GM12878 (cell line): ENCODE measurements around the gene PDCD1LG2. TPM values are rescaled to one million over a fixed set of nuclear protein-coding genes. Genes with fewer than 3 reads are reported as not detected.

Experiments used
- ATF7 ChIP-seq: fragments of 450-650 bp; IDR thresholded peaks from 2 replicates; pipeline ENCODE4 v1.6.1; 2016; ENCODE audit warnings: low read depth, mild to moderate bottlenecking
- CHD2 ChIP-seq: IDR thresholded peaks from 2 replicates; pipeline ENCODE4 v1.6.1; 2011; ENCODE audit warnings: low read depth, low read length, improper control_type of control experiment, borderline replicate concordance
- EP300 ChIP-seq, 2 experiments: fragments of 150-350 bp in 1 of 2; IDR thresholded peaks; 2 replicates each; pipeline ENCODE4 v1.6.1; 2011 to 2012; ENCODE audit warnings: low read depth in 2 of 2, low read length in 2 of 2, borderline replicate concordance in 1 of 2, improper control_type of control experiment in 1 of 2, inconsistent platforms in 1 of 2; ENCODE audit not compliant: control insufficient read depth in 1 of 2
- EZH2 ChIP-seq: IDR thresholded peaks from 2 replicates; pipeline ENCODE4 v1.6.1; 2012; ENCODE audit warnings: low read depth, mild to moderate bottlenecking, control low read depth, inconsistent platforms, low read length, borderline replicate concordance; ENCODE audit not compliant: control insufficient read depth
- GATAD2B ChIP-seq: fragments of 450-650 bp; conservative IDR thresholded peaks from 2 replicates; pipeline ENCODE4 v1.6.1; 2017; ENCODE audit warnings: low read depth, mild to moderate bottlenecking, moderate library complexity
- HDAC2 ChIP-seq: fragments of 200-600 bp; sonication (generic); IDR thresholded peaks from 2 replicates; pipeline ENCODE4 v1.6.1; 2017
- HDAC6 ChIP-seq: fragments of 200-600 bp; sonication (generic); IDR thresholded peaks from one replicate; pipeline ENCODE4 v1.8.0; 2017; ENCODE audit warnings: antibody characterized with exemption; ENCODE audit not compliant: unreplicated experiment
- IRF4 ChIP-seq: IDR thresholded peaks from 2 replicates; pipeline ENCODE4 v1.6.1; 2011; ENCODE audit warnings: low read depth, low read length
- KAT2A ChIP-seq: conservative IDR thresholded peaks from 2 replicates; pipeline ENCODE4 v1.6.1; 2011; ENCODE audit warnings: low read depth, low read length; ENCODE audit not compliant: control insufficient read depth
- PAX5 ChIP-seq: IDR thresholded peaks from 2 replicates; pipeline ENCODE4 v1.6.1; 2011; ENCODE audit warnings: low read depth, low read length, borderline replicate concordance
- PML ChIP-seq: IDR thresholded peaks from 2 replicates; pipeline ENCODE4 v1.6.1; 2012; ENCODE audit warnings: low read length, inconsistent platforms
- POLR2A ChIP-seq: IDR thresholded peaks from 2 replicates; pipeline ENCODE4 v1.6.1; 2011; ENCODE audit warnings: low read depth, mild to moderate bottlenecking, low read length
- POU2F2 ChIP-seq: IDR thresholded peaks from 3 replicates; pipeline ENCODE4 v1.6.1; 2011; ENCODE audit warnings: low read depth, mild to moderate bottlenecking, low read length, borderline replicate concordance
- RAD51 ChIP-seq: fragments of 450-650 bp; IDR thresholded peaks from 2 replicates; pipeline ENCODE4 v1.6.1; 2016; ENCODE audit warnings: moderate library complexity, mild to moderate bottlenecking, inconsistent platforms
- RFX5 ChIP-seq: IDR thresholded peaks from 2 replicates; pipeline ENCODE4 v1.6.1; 2011; ENCODE audit warnings: low read depth, low read length, improper control_type of control experiment
- SMC3 ChIP-seq: IDR thresholded peaks from 2 replicates; pipeline ENCODE4 v1.6.1; 2011; ENCODE audit warnings: low read length, improper control_type of control experiment, borderline replicate concordance
- ZBED1 ChIP-seq: IDR thresholded peaks from 2 replicates; pipeline ENCODE4 v1.6.1; 2016; ENCODE audit warnings: borderline replicate concordance
- polyA plus RNA-seq, 11 experiments: library from polyadenylated mRNA; depleted of rRNA in 4 of 11; unstranded in 6 of 11; stranded (reverse) in 5 of 11; fragments of >200 nt; fragmentation: Nextera tagmentation in 4 of 11; fragmentation: Illumina TruSeq in 1 of 11; extraction: Ambion mirVana in 4 of 11; extraction: Trizol in 1 of 11; gene quantifications; 1 replicate in 1 of 11; 2 replicates in 10 of 11; pipeline versions ENCODE4 v1.2.1 to v1.2.3, GENCODE V29; 2011 to 2016; ENCODE audit warnings: inconsistent platforms in 2 of 11, missing spikeins in 2 of 11, low read depth in 1 of 11
- total RNA-seq, 4 experiments: library from RNA; depleted of rRNA in 3 of 4; stranded (reverse); fragments of >200 nt in 3 of 4; fragmentation: Illumina TruSeq in 1 of 4; extraction: Trizol in 1 of 4; gene quantifications; 2 replicates each; pipeline versions ENCODE4 v1.2.1 to v1.2.3, GENCODE V29; 2013 to 2021
- TF ChIP-seq, protein P1 (sequence below): IDR thresholded peaks from 2 replicates; pipeline ENCODE4 v1.6.1; 2011; ENCODE audit warnings: low read depth, low read length, improper control_type of control experiment, borderline replicate concordance
- TF ChIP-seq, protein P2 (sequence below): IDR thresholded peaks from 2 replicates; pipeline ENCODE4 v1.6.1; 2011; ENCODE audit warnings: borderline replicate concordance, low read depth, mild to moderate bottlenecking, moderate library complexity, mixed read lengths, low read length; ENCODE audit not compliant: insufficient read depth; ENCODE audit errors: extremely low read length

PDCD1LG2 gene
- total and polyA plus RNA-seq, 10 of the 15 experiments (the other 5 are each of a cell fraction or from before 2014, with no cell fraction given) = 1.5 to 37.3 (median 3.0) TPM

DNA sequence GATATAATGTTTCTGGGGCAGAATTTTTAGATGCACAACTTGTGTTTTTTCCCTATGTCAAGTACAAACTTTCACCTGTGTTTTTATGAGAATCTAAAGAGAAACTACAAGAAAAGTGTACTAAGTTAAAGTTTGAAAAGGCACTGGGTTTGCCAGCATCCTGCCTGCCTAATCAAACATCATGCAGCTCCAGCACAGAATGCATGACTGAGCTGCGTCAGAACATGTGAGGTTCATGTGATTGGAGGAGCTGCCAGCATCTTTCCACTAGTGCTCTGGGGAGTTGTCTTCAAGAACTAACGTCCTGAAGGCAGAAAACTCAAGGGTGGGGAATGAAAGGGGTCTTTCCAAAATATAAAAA, 72.5 kb downstream of the PDCD1LG2 start (continued):
- TF ChIP-seq, protein P1, sequence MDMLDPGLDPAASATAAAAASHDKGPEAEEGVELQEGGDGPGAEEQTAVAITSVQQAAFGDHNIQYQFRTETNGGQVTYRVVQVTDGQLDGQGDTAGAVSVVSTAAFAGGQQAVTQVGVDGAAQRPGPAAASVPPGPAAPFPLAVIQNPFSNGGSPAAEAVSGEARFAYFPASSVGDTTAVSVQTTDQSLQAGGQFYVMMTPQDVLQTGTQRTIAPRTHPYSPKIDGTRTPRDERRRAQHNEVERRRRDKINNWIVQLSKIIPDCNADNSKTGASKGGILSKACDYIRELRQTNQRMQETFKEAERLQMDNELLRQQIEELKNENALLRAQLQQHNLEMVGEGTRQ = peak; percentile 7; the same call in 1 of the 2 replicates
- TF ChIP-seq EP300 (IDR thresholded peaks at IDR 0.05; ENCODE audit: borderline replicate concordance in 1 of 2, control insufficient read depth in 1 of 2, low read depth in 2 of 2, low read length in 2 of 2) = peak in 1 of 2 experiments; percentile 75; a peak in 3 of 4 replicates
- TF ChIP-seq HDAC2 = no peak
- no peak for TF ChIP-seq PML
- TF ChIP-seq CHD2 = peak; percentile 17; the same call in 1 of the 2 replicates
- peak; percentile 2; the same call in 1 of the 2 replicates for TF ChIP-seq SMC3
- no peak for TF ChIP-seq IRF4
- no peak for TF ChIP-seq GATAD2B
- TF ChIP-seq EZH2 = no peak
- peak; percentile 14; the same call in 1 of the 2 replicates for TF ChIP-seq POLR2A
- TF ChIP-seq POU2F2 = 0 out of 3 replicates have a peak, but pooled peaks have one; percentile 47
- TF ChIP-seq, protein P2, sequence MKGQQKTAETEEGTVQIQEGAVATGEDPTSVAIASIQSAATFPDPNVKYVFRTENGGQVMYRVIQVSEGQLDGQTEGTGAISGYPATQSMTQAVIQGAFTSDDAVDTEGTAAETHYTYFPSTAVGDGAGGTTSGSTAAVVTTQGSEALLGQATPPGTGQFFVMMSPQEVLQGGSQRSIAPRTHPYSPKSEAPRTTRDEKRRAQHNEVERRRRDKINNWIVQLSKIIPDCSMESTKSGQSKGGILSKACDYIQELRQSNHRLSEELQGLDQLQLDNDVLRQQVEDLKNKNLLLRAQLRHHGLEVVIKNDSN = peak; percentile 28
- TF ChIP-seq HDAC6 = no peak
- TF ChIP-seq KAT2A = no peak
- TF ChIP-seq RFX5 = 0 out of 2 replicates have a peak, but pooled peaks have one; percentile 39
- peak; percentile 82 for TF ChIP-seq RAD51
- peak; percentile 70 for TF ChIP-seq PAX5
- no peak for TF ChIP-seq ZBED1
- TF ChIP-seq ATF7 = peak; percentile 25; the same call in 1 of the 2 replicates
